Measurements from ENCODE around the gene HVCN1. TPM values are rescaled to one million over a fixed set of nuclear protein-coding genes. Genes with fewer than 3 reads are reported as not detected.
"Not testable (repeated sequence)": the region's sequence is repeated elsewhere in the genome, so short reads cannot be mapped to it uniquely, and the experiment has no call there.

Gene HVCN1
- total RNA-seq, 4 donors from 2014 or later: 4.4 to 6.9 (median 4.5) TPM

GRCh38 chr12:110725267-110725666 lies 36.4 kb upstream of the HVCN1 start:
- Histone ChIP-seq H3K4me3 (replicated peaks in 1 of 3) (no peak overlapping the region), H3K27me3 (no peaks in the 10 kb centered on the region), H3K36me3 (peaks cover 45 to 59% of the 10 kb centered on the region in 2 donors), H3K27ac (no peak overlapping the region), H3K9me3 (no peaks in the 10 kb centered on the region), H3K4me1 (no peaks in the 10 kb centered on the region)
- intact Hi-C loops (cut with DNase I): no loop called here
- TF ChIP-seq POLR2A (IDR thresholded peaks at IDR 0.05) (no peak), CTCF (IDR thresholded peaks at IDR 0.05) (no peak)
- DNase-seq: no peak
- 87 to 91% methylated on average over 4 of the region's 4 CpGs for WGBS, 2 donors

- DNase-seq; H3K27ac ChIP-seq; intact Hi-C loops (cut with DNase I); H3K9me3 ChIP-seq; H3K4me3 ChIP-seq (replicated peaks in 1 of 3); H3K27me3 ChIP-seq; H3K4me1 ChIP-seq: not testable (repeated sequence)
- peaks cover 46 to 57% of the 10 kb centered on the region in 2 donors for H3K36me3 ChIP-seq
- WGBS, 2 donors: 92 to 96% methylated on average over 3 of the region's 3 CpGs
Observed at GRCh38 chr12:110722892-110723291, 34.0 kb upstream of the HVCN1 start.

GRCh38 chr12:110721570-110721969 lies 32.7 kb upstream of the HVCN1 start:
- DNase-seq: no peak
- no peaks in the 10 kb centered on the region for H3K9me3 ChIP-seq
- TF ChIP-seq CTCF (IDR thresholded peaks at IDR 0.05): no peak
- no peak for TF ChIP-seq POLR2A (IDR thresholded peaks at IDR 0.05)
- no peak overlapping the region for H3K27ac ChIP-seq
- H3K36me3 ChIP-seq: peaks cover 46 to 52% of the 10 kb centered on the region in 2 donors
- H3K4me3 ChIP-seq (replicated peaks in 1 of 3): no peak overlapping the region
- intact Hi-C loops (cut with DNase I): no loop called here
- H3K27me3 ChIP-seq: no peaks in the 10 kb centered on the region
- no peaks in the 10 kb centered on the region for H3K4me1 ChIP-seq

- intact Hi-C loops (cut with DNase I): no loop called here
- Histone ChIP-seq H3K9me3 (no peaks in the 10 kb centered on the region), H3K27ac (no peak overlapping the region), H3K4me3 (replicated peaks in 1 of 3) (no peak overlapping the region), H3K27me3 (no peaks in the 10 kb centered on the region), H3K36me3 (peaks cover 44 to 52% of the 10 kb centered on the region in 2 donors), H3K4me1 (no peaks in the 10 kb centered on the region)
- no peak for DNase-seq
- TF ChIP-seq CTCF (IDR thresholded peaks at IDR 0.05): no peak
Observed at GRCh38 chr12:110720516-110720915, 31.6 kb upstream of the HVCN1 start.

- Histone ChIP-seq H3K9me3 (no peaks in the 10 kb centered on the region), H3K27ac (no peak overlapping the region), H3K4me1 (no peaks in the 10 kb centered on the region), H3K36me3 (peaks cover 23 to 42% of the 10 kb centered on the region in 2 donors), H3K27me3 (no peaks in the 10 kb centered on the region), H3K4me3 (replicated peaks in 1 of 3) (no peak overlapping the region)
- 53 to 59% methylated on average over 7 of the region's 7 CpGs for WGBS, 2 donors
- TF ChIP-seq POLR2A (IDR thresholded peaks at IDR 0.05) (no peak), CTCF (IDR thresholded peaks at IDR 0.05) (no peak)
- no peak for DNase-seq
- intact Hi-C loops (cut with DNase I): no loop called here
Observed at GRCh38 chr12:110718222-110718908, 29.4 kb upstream of the HVCN1 start.

Measured in thyroid gland (tissue), 4 donors.